GM12865 (cell line): Measurements from ENCODE around the gene TM4SF18.

ENCODE experiments used
- DNase-seq: peaks from one replicate; pipeline ENCODE4 v3.0.0; 2010; ENCODE audit warnings: low read depth
- H3K4me3 ChIP-seq: 2 replicates; pipeline ENCODE4 v1.5.1; 2011; ENCODE audit warnings: mild to moderate bottlenecking, low read depth, low read length, control low read depth
- TF ChIP-seq, protein P1 (sequence below): IDR thresholded peaks from 2 replicates; pipeline ENCODE4 v1.5.1; 2011; ENCODE audit warnings: low read length, control low read depth, low read depth, inconsistent platforms; ENCODE audit not compliant: insufficient read depth; ENCODE audit errors: missing control alignments

Gene TM4SF18

DNA sequence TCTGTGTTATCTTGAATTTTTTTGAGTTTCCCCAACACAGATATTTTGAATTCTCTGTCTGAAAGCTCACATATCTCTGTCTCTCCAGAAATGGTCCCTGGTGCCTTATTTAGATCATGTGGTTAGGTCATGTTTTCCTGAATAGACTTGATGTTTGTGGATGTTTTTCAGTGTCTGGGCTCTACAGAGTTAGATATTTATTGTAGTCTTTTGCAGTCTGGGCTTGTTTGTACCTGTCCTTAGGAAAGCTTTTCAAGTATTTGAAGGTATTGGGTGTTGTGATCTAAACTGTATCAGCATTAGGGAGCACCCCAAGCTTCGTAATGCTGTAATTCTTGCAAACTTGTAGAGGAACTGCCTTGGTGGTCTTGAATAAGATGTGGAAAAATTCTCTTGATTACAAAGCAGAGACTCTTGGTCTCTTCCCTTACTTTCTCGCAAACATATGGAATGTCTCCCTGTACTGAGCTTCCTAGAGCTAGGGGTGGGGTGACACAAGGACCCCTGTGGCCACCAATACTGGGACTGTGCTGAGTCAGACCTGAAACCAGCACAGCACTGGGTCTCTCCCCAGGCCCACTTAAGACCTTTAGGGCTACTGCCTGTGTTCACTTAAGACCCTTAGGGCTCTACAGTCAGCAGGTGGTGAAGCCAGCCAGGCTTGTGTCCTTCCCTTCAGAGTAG, 26.5 kb downstream of the TM4SF18 start:
- TF ChIP-seq, protein P1, sequence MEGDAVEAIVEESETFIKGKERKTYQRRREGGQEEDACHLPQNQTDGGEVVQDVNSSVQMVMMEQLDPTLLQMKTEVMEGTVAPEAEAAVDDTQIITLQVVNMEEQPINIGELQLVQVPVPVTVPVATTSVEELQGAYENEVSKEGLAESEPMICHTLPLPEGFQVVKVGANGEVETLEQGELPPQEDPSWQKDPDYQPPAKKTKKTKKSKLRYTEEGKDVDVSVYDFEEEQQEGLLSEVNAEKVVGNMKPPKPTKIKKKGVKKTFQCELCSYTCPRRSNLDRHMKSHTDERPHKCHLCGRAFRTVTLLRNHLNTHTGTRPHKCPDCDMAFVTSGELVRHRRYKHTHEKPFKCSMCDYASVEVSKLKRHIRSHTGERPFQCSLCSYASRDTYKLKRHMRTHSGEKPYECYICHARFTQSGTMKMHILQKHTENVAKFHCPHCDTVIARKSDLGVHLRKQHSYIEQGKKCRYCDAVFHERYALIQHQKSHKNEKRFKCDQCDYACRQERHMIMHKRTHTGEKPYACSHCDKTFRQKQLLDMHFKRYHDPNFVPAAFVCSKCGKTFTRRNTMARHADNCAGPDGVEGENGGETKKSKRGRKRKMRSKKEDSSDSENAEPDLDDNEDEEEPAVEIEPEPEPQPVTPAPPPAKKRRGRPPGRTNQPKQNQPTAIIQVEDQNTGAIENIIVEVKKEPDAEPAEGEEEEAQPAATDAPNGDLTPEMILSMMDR = no peak
- no peak for DNase-seq
- no peak overlapping the region for H3K4me3 ChIP-seq

DNA sequence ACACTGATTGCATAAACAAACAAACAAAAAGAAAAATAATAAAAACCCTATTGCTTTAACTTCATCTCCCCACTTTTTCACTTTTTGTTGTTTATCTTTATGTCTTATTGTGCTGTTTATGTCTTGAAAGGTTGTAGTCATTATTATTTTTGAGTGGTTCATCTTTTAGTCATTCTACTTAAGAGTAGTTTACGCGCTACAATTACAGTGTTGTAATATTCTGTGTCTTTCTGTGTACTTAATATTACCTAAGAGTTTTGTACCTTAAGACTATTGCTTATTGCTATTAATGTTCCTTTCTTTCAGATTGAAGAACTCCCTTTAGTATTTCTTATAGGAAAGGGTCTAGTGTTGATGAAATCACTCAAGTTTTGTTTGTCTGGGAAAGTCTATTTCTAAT, 28.1 kb downstream of the TM4SF18 start:
- DNase-seq = no peak
- H3K4me3 ChIP-seq = no peak overlapping the region
- TF ChIP-seq, protein P1 = no peak

DNA sequence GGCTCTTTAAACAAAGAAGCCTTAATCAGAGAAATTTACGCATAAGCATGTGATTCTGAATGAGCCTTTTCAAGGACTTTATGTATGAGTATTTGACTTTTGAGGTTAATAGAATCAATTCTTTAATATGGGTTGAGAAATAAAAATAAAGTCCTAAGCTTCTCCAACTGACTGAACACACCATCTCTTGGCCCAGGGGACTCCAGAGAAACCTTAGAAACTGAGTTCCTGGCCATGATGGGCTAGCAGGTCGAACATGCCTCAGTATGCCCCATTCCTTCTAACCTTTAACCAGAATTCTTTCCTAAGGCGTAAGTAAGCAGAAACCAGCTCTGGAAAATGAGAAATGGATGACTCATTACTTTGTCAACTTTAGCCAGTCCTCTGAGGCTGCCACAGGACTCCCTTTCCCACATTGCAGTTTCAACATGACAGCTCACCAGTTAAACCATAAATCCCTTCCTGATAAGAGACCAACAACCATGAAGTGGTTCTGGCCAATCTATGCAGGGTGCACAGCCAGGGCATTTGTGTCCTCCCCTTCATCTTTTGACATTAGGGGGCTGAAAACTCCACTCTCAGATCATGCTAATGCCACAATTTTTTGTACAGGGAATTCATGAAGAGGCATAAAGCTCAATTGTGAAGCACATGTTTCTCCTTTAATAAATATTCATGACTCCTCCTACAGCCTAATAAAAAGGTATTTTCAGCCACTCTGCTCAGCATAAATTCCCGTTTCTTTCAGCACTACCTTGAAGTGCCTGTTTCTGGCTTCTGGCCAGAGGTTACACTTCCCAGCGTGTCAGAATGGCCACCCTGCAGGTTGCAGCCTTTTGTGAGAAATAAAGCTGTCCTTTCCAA, 33.3 kb downstream of the TM4SF18 start:
- TF ChIP-seq, protein P1 = no peak
- DNase-seq = peak; percentile 44
- no peak overlapping the region for H3K4me3 ChIP-seq

DNA sequence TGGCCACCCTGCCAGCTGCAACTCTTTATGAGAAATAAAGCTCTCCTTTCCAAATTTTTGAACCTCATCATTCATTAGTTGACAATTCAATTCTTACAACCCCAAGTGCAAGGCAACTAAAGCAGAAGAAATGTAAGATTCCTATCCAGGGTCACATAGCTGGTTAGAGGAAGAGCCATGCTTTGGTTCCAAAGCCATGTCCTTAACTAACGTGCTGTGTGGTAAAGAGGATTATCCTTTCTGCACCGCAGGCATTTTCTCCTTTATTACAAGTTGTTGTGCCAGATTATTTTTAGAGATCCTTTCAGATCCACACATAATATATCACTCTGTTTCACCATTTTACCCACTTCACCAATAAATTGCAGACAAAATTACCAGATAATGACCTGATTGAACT, 36.5 kb downstream of the TM4SF18 start:
- no peak overlapping the region for H3K4me3 ChIP-seq
- DNase-seq = no peak
- TF ChIP-seq, protein P1 = no peak

DNA sequence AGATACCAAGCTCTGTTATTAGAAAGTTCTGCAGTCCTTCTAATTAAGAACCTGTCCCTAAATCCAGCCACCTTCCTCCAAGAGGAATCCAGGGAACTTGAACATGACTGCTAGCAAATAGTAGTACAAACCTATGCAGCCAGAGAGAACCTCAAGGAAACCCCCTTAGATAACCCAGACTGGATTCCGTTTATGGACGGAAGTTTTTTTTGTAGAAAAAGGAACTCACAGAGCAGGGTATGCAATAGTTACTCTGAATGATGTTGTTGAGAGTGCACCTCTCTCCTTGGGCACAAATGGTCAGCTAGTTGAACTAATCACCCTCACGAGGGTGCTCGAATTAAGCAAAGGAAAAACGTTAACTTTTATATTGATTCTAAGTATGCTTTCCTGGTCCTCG, 40.8 kb downstream of the TM4SF18 start:
- DNase-seq = no peak
- TF ChIP-seq, protein P1 = no peak
- no peak overlapping the region for H3K4me3 ChIP-seq

DNA sequence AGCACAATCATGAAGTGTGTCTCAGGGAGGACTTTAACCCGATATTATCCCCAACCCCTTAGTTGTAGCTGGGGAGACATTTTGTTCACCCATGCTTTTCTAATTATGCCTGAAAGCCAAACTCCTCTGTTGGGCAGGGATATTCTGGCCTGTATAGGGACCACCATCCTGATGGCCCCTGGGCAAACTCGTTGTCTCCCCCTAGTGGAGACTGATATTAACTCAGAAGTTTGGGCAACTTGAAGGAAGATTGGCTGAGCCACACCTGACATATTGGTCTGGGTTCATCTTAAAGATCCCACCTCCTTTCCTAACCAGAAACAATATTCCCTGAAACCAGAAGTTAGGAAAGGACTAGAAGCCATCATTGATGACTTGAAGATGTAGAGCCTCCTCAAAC, 42.3 kb downstream of the TM4SF18 start:
- peak; percentile 42 for DNase-seq
- no peak overlapping the region for H3K4me3 ChIP-seq
- TF ChIP-seq, protein P1 = peak; percentile 55
